Measurements from ENCODE around the gene PFDN2. TPM values are rescaled to one million over a fixed set of nuclear protein-coding genes. Genes with fewer than 3 reads are reported as not detected.
A peak's percentile ranks its signal among the peaks of the same experiment; 100 is the strongest.

The PFDN2 gene
- total and polyA plus RNA-seq, 2 experiments from 2014 or later, result 103 to 137 TPM

DNA sequence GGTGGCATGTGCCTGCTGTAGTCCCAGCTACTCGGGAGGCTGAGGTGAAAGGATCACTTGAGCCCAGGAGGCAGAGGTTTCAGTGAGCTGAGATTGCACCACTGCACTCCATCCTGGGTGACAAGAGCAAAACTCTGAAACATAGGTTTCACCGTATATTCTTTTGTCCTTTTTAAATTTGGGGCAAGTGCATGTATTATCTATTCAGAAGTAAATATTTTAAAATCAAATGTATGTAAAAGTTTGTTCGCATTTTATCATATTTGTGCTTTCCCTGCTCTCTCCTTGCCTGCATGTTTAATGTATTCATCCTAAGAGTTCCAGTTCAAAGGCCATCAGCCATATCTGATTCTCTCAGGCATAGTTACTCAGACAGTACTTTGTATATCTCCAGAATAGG lies 28.0 kb upstream of the PFDN2 start:
- no peak for TF ChIP-seq CTCF (IDR thresholded peaks at IDR 0.05; ENCODE audit: low read depth, low read length)
- Histone ChIP-seq H3K27ac (no peak overlapping the region), H3K36me3 (no peaks in the 10 kb centered on the region), H3K4me1 (ENCODE audit: low read depth) (no peaks in the 10 kb centered on the region), H3K4me3 (no peak overlapping the region), H3K9me3 (ENCODE audit: low read depth) (no peaks in the 10 kb centered on the region), H3K27me3 (no peaks in the 10 kb centered on the region)
- DNase-seq (ENCODE audit: low read depth in 1 of 2, low spot score in 1 of 2), result no peak

- DNase-seq (ENCODE audit: low read depth in 1 of 2, low spot score in 1 of 2), result no peak
- H3K36me3 ChIP-seq, result no peaks in the 10 kb centered on the region
- no peak for TF ChIP-seq CTCF (IDR thresholded peaks at IDR 0.05; ENCODE audit: low read depth, low read length)
These were observed 23.0 kb upstream of the PFDN2 start for GRCh38 chr1:161140755-161141400.

DNA sequence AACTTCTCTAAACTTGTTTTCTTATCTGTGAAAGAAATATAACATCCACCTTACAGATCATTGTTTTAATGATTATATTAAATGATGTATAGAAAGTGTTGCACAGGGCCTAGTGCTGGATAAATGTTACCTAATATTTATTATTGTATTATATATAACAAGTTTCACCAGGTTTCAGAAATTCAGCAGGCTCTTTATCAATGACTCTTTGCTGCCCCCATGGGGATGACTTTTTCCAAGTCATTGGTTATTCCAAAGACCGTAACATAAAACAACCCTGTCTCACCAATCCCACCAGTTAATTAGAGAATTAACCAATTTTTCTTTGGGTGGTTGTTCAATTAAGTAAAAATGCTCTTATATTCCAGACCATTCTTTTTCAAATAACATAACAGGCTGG lies 21.9 kb upstream of the PFDN2 start:
- H3K9me3 ChIP-seq (ENCODE audit: low read depth), result no peaks in the 10 kb centered on the region
- peaks cover 17% of the 10 kb centered on the region for H3K4me1 ChIP-seq (ENCODE audit: low read depth)
- no peaks in the 10 kb centered on the region for H3K36me3 ChIP-seq
- TF ChIP-seq CTCF (IDR thresholded peaks at IDR 0.05; ENCODE audit: low read depth, low read length), result peak; percentile 55
- H3K4me3 ChIP-seq, result no peak overlapping the region
- peak; percentile 67 to 69 for DNase-seq (ENCODE audit: low read depth in 1 of 2, low spot score in 1 of 2)
- H3K27me3 ChIP-seq, result no peaks in the 10 kb centered on the region
- no peak overlapping the region for H3K27ac ChIP-seq

More at GRCh38 chr1:161140755-161141400, 23.0 kb upstream of the PFDN2 start:
- Histone ChIP-seq H3K9me3 (ENCODE audit: low read depth) (no peaks in the 10 kb centered on the region), H3K27me3 (no peaks in the 10 kb centered on the region), H3K4me3 (no peak overlapping the region), H3K4me1 (ENCODE audit: low read depth) (peaks cover 17% of the 10 kb centered on the region), H3K27ac (no peak overlapping the region)

DNA sequence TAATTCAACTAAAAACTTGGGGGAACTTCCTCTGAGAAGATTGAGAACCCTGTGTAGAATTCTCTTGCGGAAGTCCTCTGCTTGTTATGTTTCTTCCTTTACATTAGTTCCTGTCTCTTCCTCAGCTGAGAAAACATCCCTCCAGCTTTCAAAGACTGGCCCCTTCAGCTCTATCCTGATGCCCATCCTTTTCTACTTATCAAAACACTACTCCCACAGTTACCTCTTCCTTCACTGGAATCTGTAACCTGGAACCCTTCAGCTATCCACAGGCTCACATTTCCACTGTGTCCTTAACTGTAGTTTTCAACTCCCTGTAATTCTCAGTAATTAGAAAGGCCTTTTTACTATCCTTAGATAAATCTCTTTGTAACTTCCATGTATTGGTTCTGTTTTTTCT lies 20.6 kb upstream of the PFDN2 start:
- H3K9me3 ChIP-seq (ENCODE audit: low read depth), result no peaks in the 10 kb centered on the region
- no peaks in the 10 kb centered on the region for H3K36me3 ChIP-seq
- no peak for DNase-seq (ENCODE audit: low read depth in 1 of 2, low spot score in 1 of 2)
- H3K4me3 ChIP-seq, result no peak overlapping the region
- H3K4me1 ChIP-seq (ENCODE audit: low read depth), result peaks cover 22% of the 10 kb centered on the region
- no peaks in the 10 kb centered on the region for H3K27me3 ChIP-seq
- TF ChIP-seq CTCF (IDR thresholded peaks at IDR 0.05; ENCODE audit: low read depth, low read length), result no peak
- H3K27ac ChIP-seq, result peak overlapping the region; percentile 85

DNA sequence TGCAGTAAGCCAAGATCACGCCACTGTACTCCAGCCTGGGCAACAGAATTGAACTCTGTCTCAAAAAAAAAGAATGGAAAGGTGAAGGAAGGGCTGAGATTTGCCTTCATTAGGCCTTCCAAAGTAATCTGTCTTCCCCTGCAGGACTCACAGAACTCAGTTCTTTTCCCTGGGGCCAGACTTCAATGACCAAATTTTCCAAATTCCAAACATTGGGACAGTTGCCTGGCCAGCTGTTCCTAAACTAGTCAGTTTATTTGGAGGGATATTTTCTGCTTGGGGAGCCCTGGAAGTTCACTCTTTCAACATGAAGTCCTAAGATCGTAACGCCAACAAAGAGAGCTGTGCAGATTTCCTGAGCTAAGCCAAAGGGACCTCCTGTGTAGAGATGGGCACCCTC lies 20.0 kb upstream of the PFDN2 start:
- H3K4me1 ChIP-seq (ENCODE audit: low read depth), result peaks cover 22% of the 10 kb centered on the region
- H3K4me3 ChIP-seq, result no peak overlapping the region
- no peak for TF ChIP-seq CTCF (IDR thresholded peaks at IDR 0.05; ENCODE audit: low read depth, low read length)
- DNase-seq (ENCODE audit: low read depth in 1 of 2, low spot score in 1 of 2), result no peak
- H3K9me3 ChIP-seq (ENCODE audit: low read depth), result no peaks in the 10 kb centered on the region
- H3K36me3 ChIP-seq, result no peaks in the 10 kb centered on the region
- H3K27me3 ChIP-seq, result no peaks in the 10 kb centered on the region
- peak overlapping the region; percentile 85 for H3K27ac ChIP-seq
